H1 (cell line): ENCODE results near the gene NDUFB10.
A peak's percentile ranks its signal among the peaks of the same experiment; 100 is the strongest.

ENCODE experiments used
- CHD2 ChIP-seq: IDR thresholded peaks from 2 replicates; pipeline ENCODE4 v1.6.1; 2012; ENCODE audit warnings: low read length, improper control_type of control experiment
- CREB1 ChIP-seq: IDR thresholded peaks from 2 replicates; pipeline ENCODE4 v1.6.1; 2012; ENCODE audit warnings: inconsistent platforms
- CTCF ChIP-seq, 3 experiments: IDR thresholded peaks; 1 replicate in 2 of 3; 2 replicates in 1 of 3; pipeline versions ENCODE4 v1.5.1 to v1.6.1; 2011; ENCODE audit warnings: low read length in 3 of 3, mild to moderate bottlenecking in 3 of 3, inconsistent platforms in 2 of 3, low read depth in 1 of 3, moderate library complexity in 1 of 3; ENCODE audit not compliant: insufficient read depth in 1 of 3; ENCODE audit errors: control extremely low read depth in 1 of 3
- EP300 ChIP-seq, 2 experiments: IDR thresholded peaks; 1 replicate in 1 of 2; 2 replicates in 1 of 2; pipeline ENCODE4 v1.6.1; 2011 to 2012; ENCODE audit warnings: low read depth in 2 of 2, low read length in 2 of 2, mild to moderate bottlenecking in 2 of 2, borderline replicate concordance in 1 of 2, inconsistent platforms in 1 of 2, moderate library complexity in 1 of 2
- EZH2 ChIP-seq: fragments of 200-600 bp; sonication (generic); IDR thresholded peaks from 2 replicates; pipeline ENCODE4 v1.7.1; 2012; ENCODE audit warnings: low read depth, mild to moderate bottlenecking, moderate library complexity, low read length, inconsistent platforms; ENCODE audit not compliant: severe bottlenecking
- GABPA ChIP-seq: IDR thresholded peaks from 2 replicates; pipeline ENCODE4 v1.6.1; 2011; ENCODE audit warnings: mild to moderate bottlenecking, low read length, moderate library complexity, borderline replicate concordance; ENCODE audit not compliant: insufficient read depth
- POLR2AphosphoS5 ChIP-seq: IDR thresholded peaks from 2 replicates; pipeline ENCODE4 v1.6.1; 2011; ENCODE audit warnings: low read depth, low read length
- RFX5 ChIP-seq: IDR thresholded peaks from 2 replicates; pipeline ENCODE4 v1.6.1; 2011; ENCODE audit warnings: low read depth, low read length, improper control_type of control experiment, borderline replicate concordance
- SIN3A ChIP-seq, 2 experiments: IDR thresholded peaks in 1 of 2; conservative IDR thresholded peaks in 1 of 2; 2 replicates each; pipeline ENCODE4 v1.6.1; 2011 to 2012; ENCODE audit warnings: low read length in 2 of 2, improper control_type of control experiment in 1 of 2, low read depth in 1 of 2, mild to moderate bottlenecking in 1 of 2
- SIRT6 ChIP-seq: IDR thresholded peaks from one replicate; pipeline ENCODE4 v1.7.1; 2012; ENCODE audit warnings: low read length, inconsistent platforms
- SP1 ChIP-seq: IDR thresholded peaks from 2 replicates; pipeline ENCODE4 v1.6.1; 2011; ENCODE audit warnings: low read depth, low read length
- SP4 ChIP-seq: IDR thresholded peaks from 2 replicates; pipeline ENCODE4 v1.6.1; 2012; ENCODE audit warnings: low read length, inconsistent platforms
- TAF1 ChIP-seq: IDR thresholded peaks from 2 replicates; pipeline ENCODE4 v1.6.1; 2011; ENCODE audit warnings: mild to moderate bottlenecking, low read depth, low read length
- TEAD4 ChIP-seq: IDR thresholded peaks from 2 replicates; pipeline ENCODE4 v1.6.1; 2012; ENCODE audit warnings: low read depth, low read length, inconsistent platforms, mixed read lengths

GRCh38 chr16:1992704-1993317, 33.5 kb downstream of the NDUFB10 start:
- no peak for TF ChIP-seq EZH2
- TF ChIP-seq CTCF (IDR thresholded peaks at IDR 0.05; ENCODE audit: control extremely low read depth in 1 of 3, insufficient read depth in 1 of 3, low read depth in 1 of 3, low read length in 3 of 3): no peak
- TF ChIP-seq RFX5: no peak
- TF ChIP-seq GABPA: no peak
- TF ChIP-seq TAF1: peak; percentile 71
- TF ChIP-seq TEAD4: no peak
- TF ChIP-seq SP4: no peak; the same call in 1 of the 2 replicates
- no peak for TF ChIP-seq EP300 (IDR thresholded peaks at IDR 0.05; ENCODE audit: borderline replicate concordance in 1 of 2, low read depth in 2 of 2, low read length in 2 of 2)
- TF ChIP-seq POLR2AphosphoS5: no peak
- TF ChIP-seq SP1: no peak
- TF ChIP-seq SIN3A (conservative IDR thresholded peaks at IDR 0.05 in 1 of 2, IDR thresholded peaks at IDR 0.05 in 1 of 2; ENCODE audit: low read depth in 1 of 2, low read length in 2 of 2): peak; percentile 55 to 83; a peak in 3 of 4 replicates
- no peak for TF ChIP-seq CHD2
- TF ChIP-seq SIRT6: no peak
- TF ChIP-seq CREB1: no peak
